Measurements from ENCODE around the gene RASSF1.
"Not testable (repeated sequence)": the region's sequence is repeated elsewhere in the genome, so short reads cannot be mapped to it uniquely, and the experiment has no call there.

Gene RASSF1

GRCh38 chr3:50298836-50299637, 41.6 kb downstream of the RASSF1 start, which contains the start of the genes HYAL3 and NAA80:
HYAL3 (minus strand) TSS chr3:50299405; CDS start chr3:50295602, 3,803 bp downstream.
NAA80 (minus strand) TSS chr3:50299405; CDS start chr3:50297463, 1,942 bp downstream.
- peak; percentile 70 for DNase-seq

GRCh38 chr3:50297896-50298725, 42.5 kb downstream of the RASSF1 start:
- DNase-seq, result no peak

DNA sequence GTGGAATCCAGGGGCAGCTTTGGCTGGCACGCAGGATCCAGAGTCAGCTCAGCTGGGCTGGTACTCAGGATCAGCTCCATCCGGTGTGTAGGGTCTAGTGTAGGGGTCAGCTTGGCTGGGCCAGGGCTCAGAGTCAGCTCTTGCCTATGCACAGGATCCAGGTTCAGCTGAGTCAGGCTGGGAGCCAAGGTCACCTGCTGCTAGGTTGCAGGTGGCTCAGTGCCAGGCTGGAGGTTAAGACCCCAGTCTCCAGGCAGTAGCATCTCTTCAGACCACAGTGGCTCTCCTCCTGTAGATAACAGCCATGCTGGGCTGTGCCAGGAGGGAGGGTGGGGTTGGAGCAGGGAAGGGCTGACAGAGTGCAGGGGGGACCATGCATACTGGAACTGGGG, 43.3 kb downstream of the RASSF1 start:
- no peak for DNase-seq

- DNase-seq, result no peak
These were observed 43.8 kb downstream of the RASSF1 start for GRCh38 chr3:50296721-50297383.

DNA sequence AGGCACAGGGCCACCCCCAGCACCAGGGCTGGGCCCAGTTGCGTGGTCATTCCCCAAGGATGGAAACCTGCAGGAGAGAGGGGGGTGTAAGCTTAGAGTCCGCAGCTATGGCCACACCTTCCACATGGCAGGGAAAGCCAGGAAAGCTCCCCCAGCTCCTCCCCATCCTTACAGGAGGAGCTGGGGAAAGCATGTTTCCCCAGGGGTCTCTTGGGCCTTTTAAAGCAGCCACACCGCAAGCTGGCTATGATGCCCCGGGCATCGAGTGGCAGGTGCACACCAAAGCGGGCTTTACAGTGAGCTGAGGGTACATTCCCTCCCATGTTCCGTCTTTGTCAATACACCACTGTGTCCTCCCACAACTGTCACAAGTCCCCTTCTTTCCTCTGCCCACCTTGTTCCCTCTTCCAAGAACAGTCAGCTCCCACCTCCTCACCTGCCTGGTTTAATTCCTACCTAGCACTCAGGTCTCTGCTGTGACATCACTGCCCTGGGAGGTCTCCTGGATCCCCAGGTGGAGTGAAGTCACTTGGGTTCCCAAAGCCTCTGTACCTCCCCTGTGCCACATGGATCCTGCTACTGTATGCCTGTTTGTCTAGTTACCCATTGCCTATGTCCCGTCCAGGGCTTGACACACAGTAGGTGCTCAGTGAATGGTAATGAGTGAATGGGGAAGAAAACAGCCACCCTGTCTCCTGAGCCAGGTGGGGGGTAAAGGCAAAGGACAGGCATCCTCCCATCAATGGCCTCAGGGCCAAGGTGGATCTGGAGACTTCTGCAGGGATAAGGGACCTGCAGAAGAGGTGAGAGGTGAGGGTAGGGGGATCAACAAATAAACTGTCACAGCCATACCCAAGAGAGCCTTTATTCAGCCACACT, 44.8 kb downstream of the RASSF1 start:
- no peak for DNase-seq

DNA sequence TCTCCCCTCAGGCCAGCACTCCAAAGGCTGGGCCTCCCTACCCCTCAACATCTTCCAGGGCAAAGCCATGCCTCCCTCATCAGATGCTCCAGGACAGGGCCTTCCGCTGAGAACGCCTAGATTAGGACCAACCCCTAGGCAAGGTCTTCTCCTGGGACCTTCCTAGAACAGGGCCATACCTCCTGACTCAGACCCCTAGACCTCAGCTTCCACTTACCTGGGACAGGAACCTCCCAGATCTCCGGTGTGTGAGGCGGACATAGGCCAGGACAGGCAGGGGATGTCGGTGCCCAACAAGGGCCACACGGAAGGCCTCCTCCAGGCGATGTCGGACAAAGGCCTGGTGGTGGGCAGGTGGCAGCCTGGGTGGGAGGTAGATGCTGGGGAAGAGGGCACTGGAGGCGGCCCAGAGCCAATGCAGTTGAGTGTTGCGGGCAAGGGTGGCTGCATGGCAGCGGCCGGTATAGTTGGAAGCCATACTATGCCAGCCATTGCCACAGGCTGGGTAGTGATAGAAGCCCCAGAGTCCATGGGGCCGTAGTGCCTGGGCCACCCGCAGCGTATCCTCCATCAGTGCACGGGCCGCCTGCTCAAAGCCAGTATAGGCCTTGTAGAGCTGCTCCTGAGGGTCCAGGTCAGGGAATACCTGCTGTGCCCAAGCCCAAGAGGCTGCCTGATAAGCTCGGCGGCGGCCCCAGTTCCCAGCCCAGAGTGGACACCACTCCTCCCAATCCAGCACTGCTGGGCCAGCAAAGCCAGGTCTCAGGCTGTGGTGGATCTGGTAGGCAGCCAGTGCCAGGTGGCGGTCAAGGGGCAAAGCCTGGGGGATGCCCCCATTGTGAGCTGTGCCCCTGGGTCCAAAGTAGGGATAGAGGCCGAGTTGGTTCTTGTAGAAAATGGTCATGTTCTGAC, 45.9 kb downstream of the RASSF1 start:
- no peak for DNase-seq

DNA sequence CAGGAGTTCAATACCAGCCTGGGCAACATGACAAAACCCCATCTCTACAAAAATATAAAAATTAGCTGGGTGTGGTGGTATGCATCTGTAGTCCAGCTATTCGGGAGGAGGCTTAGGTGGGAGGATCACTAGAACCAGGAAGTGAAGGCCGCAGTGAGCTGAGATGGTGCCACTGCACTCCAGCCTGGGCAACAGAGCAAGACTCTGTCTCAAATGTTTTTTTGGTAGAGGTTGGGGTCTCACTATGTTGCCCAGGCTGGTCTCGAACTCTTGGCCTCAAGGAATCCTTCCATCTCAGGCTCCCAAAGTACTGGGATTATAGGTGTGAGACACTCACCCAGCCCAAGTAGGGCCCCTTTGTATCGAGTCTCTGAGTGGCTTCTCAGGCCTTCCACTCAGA, 46.5 kb downstream of the RASSF1 start:
- DNase-seq, result no peak

DNA sequence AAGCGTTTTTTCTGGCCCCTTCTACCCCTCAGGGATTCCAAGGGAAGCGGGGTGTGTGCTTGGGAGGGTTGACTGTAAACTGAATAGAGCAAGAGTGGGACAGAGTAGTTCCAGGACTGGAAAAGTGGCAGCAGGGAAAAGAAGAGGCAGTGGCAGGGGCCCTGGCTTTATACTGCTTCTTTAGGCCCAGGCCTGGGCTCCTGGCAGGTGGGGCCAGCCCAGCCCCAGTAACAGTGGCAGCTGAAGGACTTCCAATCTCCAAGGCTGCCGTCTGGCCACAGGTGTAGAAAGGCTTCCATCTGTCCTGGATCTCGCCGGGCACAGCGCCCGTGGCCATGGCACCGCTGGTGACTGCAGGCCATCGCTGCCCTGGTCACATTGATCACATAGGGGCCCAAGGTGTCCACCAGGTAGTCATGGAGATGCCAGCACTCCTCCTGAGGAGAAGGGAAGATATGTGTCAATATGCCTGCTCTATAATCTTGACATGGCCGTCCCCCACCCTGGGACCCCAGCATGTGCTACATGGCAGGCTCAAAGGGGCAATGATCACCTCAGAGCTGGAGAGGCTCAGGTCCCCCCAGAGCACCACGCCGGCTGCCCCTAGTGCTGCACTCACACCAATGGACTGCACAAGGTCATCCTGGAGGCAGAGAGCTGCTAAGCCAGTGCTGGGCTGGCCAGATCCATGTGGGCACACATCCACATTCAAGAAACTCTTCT, 47.4 kb downstream of the RASSF1 start:
- no peak for DNase-seq

GRCh38 chr3:50292159-50293078, 48.2 kb downstream of the RASSF1 start, which contains the start of gene IFRD2:
IFRD2 (minus strand) TSS chr3:50292429; CDS start chr3:50292274, 155 bp downstream.
- peak; percentile 64 for DNase-seq

DNA sequence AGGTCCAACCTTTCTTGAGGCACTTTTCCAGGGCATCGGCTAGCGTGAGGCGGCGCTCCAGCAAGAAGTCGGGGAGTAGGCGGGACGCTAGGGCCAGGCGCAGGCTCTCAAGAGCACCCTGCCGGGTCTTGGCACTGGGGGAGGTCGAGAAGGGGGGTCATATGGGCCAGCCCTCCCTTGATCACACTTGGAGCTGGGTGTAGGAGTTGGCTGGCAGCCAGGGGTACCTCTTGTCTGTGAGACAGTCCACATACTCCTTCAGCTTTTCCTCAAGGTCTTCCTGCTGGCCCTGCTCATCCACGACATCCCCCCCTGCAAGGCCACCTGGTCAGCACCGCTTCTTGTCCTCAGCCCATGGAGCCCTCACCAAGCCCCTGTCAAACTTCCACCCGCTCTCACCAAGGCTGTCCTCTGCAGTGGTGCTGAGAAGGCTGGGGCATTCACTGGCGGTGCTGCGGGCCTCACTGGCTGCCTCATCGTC, 50.4 kb downstream of the RASSF1 start:
- DNase-seq, result no peak

DNA sequence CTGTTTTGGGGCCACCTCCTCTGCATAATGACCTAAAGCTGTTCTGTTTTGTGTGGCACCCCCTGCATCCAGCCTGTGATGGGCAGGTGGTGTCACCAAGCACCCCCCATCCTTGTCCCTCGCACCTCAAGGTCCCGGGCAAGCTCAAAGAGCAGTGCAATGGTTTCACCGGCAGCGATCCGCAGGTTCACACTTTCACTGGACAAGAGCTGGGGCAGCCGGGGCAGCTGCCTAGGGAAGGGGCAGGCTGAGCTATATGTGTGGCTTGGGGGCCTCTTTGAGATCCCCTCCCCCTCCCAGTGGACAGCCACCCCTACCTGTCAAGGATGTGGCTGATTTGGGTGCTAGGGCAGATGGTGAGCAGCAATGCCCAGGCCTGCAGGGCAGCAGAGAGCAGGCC, 51.5 kb downstream of the RASSF1 start:
- DNase-seq, result no peak

- no peak for DNase-seq
These were observed 52.1 kb downstream of the RASSF1 start for GRCh38 chr3:50288387-50289007.

DNA sequence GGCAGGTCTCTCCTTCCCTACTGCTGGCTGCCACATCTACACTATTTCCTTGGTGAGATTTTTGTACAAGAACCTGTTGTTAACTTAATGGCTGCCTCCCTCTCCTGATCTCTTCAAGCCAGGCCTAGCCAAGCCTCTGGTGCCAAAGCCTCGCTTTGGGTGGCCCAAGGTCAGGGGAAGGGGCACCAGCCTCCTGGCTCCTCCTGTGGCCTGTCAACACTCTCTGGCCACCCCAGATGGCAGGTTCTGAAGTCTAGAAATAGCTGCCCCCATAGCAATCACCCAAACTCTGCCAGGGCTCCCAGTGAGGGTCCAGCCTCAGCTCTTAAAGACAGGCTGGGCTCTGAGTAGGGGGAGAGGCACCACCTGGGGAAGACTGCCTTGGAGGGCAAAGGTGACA, 53.4 kb downstream of the RASSF1 start:
- DNase-seq, result no peak

GRCh38 chr3:50286322-50287227, 54.1 kb downstream of the RASSF1 start:
- no peak for DNase-seq

GRCh38 chr3:50284121-50284520, 56.5 kb downstream of the RASSF1 start:
- not testable (repeated sequence) for DNase-seq

Measured in NCI-H1436 treated with DMSO at 0.1 percent for 48 hours (cell line).